Uterus (tissue), 2 donors: ENCODE results near the gene THSD4.

Experiments
- CTCF ChIP-seq, 4 experiments: fragments of 200-600 bp in 2 of 4; fragments of 450-650 bp in 2 of 4; sonication (generic) in 2 of 4; IDR thresholded peaks; one replicate each; pipeline ENCODE4 v1.5.1; 2016 to 2019; ENCODE audit warnings: antibody characterized with exemption in 4 of 4, mild to moderate bottlenecking in 2 of 4, moderate library complexity in 1 of 4
- POLR2A ChIP-seq, 2 donors: fragments of 450-650 bp; IDR thresholded peaks; one replicate each; pipeline ENCODE4 v1.6.1; 2016; ENCODE audit warnings: antibody characterized with exemption in 2 of 2, mild to moderate bottlenecking in 1 of 2, moderate library complexity in 1 of 2

GRCh38 chr15:71798641-71799040 is 683.4 kb downstream of the THSD4 start:
- TF ChIP-seq CTCF (IDR thresholded peaks at IDR 0.05) (no peak), POLR2A (IDR thresholded peaks at IDR 0.05) (no peak)
